A673 (cell line): Measurements from ENCODE around the gene COL5A2.

Experiments
- CTCF ChIP-seq: fragments of 300-800, 200-600 bp; sonication (generic); conservative IDR thresholded peaks from 2 replicates; pipeline ENCODE4 v1.5.1; 2017; ENCODE audit warnings: low read depth, mild to moderate bottlenecking, antibody characterized with exemption, low read length, moderate library complexity, mixed read lengths
- EZH2 ChIP-seq: fragments of 200-600 bp; sonication (generic); IDR thresholded peaks from 2 replicates; pipeline ENCODE4 v1.6.1; 2017; ENCODE audit warnings: borderline replicate concordance, low read depth, mild to moderate bottlenecking, mixed read lengths, antibody characterized with exemption, low read length; ENCODE audit not compliant: poor library complexity, severe bottlenecking

DNA sequence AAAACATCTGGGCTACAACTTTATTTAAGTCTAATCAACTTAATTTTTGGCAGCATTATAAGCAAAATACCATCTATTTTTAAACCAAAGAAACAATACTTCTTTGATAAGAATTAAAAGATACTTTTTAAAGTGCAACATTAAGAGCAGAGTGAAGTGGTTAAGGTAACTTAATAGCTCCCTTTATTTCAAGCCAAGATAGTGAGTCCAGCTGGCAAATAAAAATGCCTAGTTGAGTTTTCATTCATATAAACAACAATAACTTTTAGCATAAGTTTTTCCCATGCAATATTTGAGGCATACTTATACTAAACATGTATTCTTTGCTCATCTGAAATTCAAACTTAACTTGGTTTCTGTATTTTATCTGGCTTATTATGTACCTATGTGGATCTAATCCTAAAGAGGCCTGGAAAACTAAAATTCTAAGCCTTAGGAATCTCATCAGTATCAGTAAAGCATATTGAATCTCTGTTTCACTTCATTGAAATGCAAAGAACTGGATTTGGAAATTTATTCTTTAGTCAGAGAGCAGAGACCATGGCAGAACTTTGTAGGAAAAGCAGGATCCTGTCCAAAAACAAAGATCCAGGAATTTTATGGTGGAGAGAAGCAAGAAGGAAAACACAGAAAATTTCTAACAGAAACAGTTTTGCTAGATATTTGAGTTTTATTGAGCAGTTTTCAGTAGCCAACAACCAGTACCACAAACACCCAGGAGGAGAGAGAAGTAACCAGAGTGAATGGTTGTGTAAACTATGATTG lies 109.5 kb downstream of the COL5A2 start:
- TF ChIP-seq CTCF (no peak), EZH2 (no peak)
